ENCODE measurements around the gene HSD11B1L.

- TF ChIP-seq CTCF (IDR thresholded peaks at IDR 0.05; ENCODE audit: insufficient read depth, low read length) (no peak), POLR2AphosphoS5 (IDR thresholded peaks at IDR 0.05; ENCODE audit: low read depth) (no peak)
Observed at GRCh38 chr19:5687360-5688198, 6.8 kb downstream of the HSD11B1L start.

Data from HL-60 (cell line).